NCI-H2107 (cell line): ENCODE data around the gene FHOD3.
A peak's percentile ranks its signal among the peaks of the same experiment; 100 is the strongest.
"Not testable (repeated sequence)": the region's sequence is repeated elsewhere in the genome, so short reads cannot be mapped to it uniquely, and the experiment has no call there.

Experiments used
- DNase-seq: peaks from one replicate; lab custom pipeline; 2025; lab: John Stamatoyannopoulos, UW

FHOD3 gene

DNA sequence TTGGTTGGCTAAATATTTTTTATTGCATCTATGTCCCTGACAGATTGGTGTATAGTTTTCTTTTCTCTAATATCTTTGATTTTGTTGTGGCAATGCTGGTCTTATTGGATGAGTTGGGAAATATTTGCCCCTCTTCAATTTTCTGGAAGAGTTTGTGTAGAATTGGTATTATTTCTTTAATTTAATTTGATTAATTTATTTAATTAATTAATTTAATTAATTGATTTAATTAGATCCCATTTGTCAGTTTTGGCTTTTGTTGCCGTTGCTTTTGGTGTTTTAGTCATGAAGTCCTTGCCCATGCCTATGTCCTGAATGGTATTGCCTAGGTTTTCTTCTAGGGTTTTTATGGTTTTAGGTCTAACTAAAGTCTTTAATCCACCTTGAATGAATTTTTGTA, 253.8 kb downstream of the FHOD3 start:
- DNase-seq = not testable (repeated sequence)

DNA sequence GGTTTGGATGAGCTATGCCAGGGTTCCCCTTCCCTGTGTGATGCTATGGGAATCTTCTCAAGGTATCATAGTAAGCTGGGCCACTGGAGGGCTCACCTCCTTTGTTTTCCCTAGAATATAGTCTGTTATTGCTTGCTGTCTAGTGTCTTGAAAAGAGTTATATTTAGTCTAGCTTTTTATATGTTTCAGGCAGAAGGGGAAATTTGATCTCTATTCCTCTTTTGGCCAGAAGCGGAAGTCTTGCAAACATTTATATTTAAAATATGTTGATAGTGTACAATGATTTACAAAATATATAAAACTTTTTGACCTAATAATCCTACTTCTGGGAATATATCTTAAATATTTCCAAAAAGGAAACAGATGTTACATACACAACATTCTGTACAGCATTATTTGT, 260.7 kb downstream of the FHOD3 start:
- DNase-seq = no peak

DNA sequence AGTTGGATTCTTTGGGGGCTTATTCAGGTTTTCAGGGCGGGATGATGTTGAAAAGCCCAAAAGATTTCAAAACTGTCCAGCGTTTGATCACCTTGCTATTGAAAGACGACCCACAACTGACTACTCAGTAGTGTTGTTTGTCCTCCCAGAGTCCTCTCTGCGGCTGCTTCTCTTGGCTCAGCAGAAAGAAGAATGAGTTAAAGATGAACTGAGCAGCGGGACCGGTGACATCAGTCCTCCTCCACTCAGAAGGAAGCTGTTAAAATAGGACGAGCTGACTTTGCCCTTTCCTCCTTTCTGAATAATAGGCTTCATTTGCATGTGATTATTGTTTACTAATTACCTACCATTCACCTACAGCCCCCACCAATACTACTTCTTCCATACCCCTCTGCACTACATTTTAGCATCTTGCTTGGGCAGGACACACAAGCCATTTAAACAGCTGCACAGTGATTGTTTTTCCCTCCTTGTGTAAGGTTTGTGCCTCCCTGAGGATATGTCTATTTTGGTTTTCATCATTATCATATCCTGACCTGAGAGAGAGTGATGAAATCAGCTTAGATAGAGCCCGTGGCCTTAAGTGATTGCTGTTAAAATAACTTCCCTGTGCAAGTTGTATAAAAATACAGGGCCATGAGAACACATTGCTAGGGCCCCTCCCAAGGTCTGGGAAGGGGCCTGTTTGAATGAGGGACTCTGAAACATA, 261.8 kb downstream of the FHOD3 start:
- DNase-seq = no peak

DNA sequence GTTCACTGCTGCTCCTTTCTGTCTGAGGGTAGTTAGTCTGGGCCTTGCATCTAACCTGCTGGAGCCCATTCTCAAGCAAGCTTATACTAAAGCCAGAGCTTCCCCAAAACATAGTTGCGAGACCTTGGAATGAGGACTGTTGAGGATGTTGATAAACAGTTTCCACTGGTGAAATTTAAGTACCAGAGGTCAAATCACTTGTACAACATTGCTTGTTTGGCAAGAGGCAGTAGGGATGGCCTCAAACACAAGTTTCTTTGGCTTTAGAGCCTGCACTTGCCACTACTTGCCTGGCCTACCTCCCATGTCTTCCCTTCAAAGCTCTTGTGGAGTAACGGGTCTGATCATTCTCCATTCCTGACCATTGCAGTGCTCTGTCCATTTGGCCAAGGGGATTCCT, 262.7 kb downstream of the FHOD3 start:
- DNase-seq = no peak

DNA sequence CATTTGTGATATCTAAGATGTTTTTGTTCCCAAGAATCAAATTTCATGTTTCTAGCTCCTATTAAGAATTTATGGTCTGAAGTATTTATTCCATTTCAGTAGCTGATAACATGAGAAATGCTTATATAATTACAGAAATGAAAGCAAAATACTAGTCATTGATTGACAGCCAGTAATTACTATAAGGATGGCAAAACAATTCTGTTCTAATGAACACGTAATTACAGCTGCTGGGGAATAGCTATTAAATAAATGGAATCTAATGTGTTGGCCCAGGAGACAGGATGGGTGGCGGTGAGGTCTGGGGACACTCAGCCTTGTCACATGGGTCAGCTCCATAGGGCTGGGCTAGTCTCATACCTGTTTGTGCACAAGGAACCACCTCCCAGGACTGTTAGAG, 263.5 kb downstream of the FHOD3 start:
- DNase-seq = no peak

DNA sequence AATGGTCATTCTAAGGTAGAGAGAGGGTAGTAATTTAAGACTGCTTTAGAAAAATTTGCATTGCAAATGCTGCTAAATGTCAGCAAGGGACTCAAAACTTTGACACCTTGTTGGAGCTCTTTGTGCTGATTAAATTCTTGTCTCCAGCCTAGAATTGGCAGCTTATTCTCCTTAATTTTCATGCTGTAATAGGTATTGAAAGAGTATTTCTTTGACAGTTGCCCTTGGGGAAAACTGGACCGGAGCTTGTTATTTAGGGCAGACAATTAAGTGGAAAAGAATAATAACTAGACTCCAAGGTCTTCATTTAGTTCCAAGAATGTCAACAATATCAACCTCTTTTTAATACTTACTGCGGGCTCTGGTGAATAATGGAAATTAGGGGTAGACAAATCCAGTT, 267.3 kb downstream of the FHOD3 start:
- no peak for DNase-seq

DNA sequence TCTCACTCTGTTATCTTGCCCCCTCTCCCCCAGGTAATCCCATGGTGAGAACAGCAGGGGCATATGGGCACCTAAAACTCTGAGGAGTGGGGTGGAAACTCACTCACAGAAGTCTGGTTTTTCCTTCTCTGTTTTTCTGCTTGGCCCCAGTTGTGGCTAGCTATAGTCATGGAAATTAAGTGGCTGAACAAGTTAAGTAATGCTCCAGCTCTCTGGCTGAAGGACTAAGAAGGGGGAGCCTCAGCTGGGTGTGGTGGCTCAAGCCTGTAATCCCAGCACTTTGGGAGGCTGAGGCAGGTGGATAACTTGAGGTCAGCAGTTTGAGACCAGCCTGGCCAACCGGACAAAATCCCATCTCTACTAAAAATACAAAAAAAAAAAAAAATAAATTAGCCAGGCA, 270.3 kb downstream of the FHOD3 start:
- DNase-seq = no peak

DNA sequence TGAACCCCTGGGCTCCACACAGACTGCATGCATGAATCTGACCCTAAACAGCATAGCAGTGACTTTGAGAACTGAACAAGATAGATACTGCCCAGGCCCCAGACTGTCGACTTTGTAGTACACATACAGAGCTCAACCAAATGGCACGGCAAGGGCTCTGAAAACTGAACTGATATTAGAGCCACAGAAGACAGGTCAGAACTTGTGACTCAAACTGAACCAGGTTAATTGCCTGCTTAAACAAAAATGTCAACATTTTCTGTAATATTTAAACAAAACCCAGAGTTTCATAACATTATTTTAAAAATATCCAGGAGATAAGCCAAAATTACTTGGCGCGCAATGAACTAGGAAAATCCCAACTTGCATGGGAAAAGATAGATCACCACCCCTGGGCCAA, 271.0 kb downstream of the FHOD3 start:
- no peak for DNase-seq

DNA sequence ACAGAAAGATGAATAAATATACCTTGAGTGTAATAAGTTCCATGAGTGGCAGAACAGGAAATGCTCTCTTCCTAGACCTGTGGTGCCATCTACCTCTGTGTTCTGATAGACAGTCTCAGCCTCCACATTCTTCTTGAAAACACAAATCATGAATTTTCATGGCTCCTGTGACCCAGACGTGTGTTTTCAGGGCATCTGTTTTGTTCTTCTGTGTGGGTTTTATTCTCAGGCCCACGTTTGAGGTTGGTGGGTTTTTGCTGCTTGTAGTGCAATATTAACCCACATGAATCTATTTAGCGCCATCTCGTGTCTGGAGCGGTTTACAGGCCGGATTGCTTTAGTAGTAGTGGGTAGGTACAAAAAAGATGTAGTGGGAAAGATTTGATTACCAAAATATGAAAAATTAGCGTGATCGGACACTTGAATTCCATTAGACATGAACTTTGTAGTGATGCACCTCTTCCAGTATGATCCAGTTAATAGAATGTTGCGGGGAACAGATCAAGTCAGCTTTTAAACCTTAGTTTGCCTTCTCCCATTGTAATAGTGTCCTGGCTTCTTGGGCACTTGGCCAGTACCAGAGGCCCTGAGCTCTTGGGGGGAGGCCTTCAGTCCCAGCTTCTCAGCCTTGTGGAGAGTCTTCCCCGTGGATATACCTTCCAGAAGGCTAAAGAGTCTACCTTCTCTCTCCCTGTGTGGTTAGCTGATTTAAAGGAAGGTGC, 274.8 kb downstream of the FHOD3 start:
- peak; percentile 20 for DNase-seq

DNA sequence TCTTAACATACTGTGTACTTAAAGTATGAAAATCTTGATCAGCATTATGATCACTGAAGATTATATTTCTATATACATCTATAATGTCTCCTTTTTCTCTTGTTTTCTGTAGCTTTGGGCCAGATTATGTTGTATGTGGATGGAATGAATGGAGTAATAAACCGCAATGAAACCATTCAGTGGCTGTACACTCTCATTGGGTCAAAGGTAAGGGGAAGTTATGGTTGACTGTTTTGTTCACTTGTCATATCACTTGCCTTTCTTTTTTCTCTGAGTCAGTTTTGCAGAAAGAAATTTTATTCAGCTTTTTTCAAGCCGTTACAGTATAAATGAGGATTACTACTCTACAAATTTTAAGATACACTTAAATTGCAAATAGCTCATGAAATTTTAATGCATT, 278.8 kb downstream of the FHOD3 start:
- no peak for DNase-seq

DNA sequence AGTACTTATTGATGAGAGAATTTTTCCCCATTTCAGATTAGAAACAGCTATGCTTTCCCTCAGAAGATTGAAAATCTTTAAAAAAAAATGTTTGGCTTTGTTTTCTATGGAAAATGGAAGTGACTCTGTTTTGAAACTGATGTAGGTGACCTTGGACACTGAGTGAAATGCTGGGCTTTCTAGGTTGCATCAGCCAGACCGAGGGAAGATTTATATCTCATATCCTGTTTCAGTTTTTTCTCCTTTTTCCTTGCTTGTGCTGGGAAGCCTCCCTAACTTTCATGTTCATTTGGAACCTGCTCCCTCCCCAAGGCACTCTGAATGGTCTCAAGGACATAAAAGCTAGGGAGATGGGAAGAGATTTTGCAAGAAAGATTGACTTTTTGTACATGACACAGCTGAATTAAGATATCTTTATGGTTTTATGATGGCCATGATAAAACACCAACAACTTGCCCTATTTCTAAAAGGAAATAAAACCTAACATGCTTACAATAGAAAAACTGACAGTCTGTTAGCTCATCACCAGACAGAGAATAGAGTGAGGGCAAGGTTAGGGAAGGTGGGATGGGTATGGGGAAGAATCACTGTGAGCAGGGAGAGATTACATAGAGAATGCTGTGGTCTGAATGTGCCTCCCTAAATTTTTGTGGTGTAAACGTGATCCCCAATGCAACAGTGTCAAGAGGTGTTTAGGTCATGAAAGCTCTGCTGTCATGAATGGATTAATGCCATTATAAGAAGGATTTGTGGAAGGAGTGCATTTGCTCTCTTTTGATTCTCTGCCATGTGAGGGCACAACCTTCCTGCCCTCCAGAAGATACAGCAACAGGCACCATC, 281.6 kb downstream of the FHOD3 start:
- no peak for DNase-seq

DNA sequence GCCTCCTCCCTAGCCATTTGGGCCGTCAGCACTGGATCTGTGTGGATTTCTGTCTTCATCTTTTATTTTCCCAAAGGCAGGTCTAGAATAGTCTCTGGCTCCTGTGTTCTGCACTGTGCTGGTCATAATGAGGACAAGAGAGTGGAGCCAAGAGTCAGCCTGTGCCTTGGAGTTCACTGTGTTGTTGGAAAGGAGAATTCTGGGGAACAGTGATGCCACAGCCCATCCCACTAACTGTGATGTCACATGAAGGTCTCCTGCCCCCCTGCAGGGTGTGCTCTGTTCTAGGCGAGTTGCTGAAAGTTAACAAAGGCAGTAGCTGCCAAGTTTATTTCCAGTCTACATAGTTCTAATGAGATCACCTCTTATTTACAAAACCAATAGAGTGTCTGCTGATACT, 282.8 kb downstream of the FHOD3 start:
- DNase-seq = no peak

DNA sequence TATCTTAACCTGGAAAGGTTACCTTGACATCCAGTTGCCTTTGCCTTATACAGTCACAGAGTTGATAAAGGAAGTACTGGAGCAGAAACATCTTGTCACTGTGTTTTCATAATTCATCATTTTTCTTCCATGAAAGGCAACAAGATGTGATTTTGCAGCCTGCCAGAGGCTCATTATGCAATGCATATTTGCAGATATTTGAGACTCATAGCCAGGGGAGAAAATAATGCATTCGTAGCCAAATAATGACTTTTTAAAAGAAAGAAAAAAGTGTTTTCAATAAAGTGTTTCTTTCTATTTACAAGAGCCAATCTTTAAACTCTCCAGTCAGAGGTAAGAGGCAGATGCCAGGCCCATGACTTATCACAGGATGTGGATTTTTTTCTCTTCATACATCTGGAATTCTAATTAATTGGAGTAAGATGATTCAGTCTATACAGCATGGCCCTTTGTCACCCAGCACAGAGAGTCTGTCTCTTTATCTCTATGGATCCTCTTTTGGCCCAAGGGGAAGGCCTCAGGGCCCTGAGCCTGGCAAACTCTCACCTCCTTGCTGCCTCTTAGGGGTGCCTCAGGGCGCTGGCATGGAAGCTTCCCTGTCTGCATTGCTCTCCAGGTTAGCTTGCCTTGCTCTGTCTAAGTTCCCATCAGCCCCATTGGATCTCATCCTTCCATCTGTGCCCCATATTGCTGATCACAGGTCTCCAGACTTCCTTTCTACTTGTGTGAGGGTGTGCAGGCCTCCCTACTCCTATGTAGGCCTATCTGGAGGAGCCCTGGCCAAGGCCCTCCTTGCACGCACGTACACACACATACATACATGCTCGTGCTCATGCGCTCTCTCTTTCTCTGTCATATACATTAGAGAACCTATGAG, 283.6 kb downstream of the FHOD3 start:
- DNase-seq = no peak

DNA sequence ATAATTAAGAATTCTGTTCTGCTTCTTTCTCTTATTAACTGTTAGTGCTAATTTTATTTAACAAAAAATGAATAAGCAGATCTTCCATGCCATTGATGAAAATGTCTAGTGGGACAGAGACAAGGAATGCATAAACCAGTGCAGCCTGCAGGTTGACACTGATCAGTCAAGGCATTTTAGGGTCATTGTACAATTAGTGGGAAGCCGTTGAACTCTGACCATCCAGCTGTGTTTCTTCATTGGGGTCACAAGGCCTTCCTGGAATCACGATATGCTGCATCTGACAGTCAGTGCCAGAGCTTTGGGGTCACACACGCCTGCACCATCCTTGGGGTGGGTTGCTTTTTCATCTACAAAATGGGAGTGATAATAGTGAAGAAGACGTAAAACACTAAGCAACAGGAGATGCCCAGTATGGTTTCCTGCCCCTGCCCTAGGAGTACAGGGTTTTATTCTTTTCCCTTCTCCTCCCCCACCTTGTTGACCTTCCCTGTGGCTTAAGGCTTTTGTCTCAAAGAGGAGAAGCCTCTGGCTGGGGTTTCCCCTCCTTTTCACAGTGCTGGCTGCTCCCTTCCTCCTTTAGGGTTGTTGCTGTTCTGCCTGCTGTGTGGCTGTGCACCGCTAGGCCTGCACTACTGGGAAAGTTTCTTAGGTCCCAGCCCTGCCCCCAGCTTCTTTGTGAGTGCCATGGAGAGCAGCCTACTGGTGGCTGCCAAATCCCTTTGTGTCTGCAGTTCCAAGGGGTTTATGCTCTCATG, 285.7 kb downstream of the FHOD3 start:
- DNase-seq = no peak

DNA sequence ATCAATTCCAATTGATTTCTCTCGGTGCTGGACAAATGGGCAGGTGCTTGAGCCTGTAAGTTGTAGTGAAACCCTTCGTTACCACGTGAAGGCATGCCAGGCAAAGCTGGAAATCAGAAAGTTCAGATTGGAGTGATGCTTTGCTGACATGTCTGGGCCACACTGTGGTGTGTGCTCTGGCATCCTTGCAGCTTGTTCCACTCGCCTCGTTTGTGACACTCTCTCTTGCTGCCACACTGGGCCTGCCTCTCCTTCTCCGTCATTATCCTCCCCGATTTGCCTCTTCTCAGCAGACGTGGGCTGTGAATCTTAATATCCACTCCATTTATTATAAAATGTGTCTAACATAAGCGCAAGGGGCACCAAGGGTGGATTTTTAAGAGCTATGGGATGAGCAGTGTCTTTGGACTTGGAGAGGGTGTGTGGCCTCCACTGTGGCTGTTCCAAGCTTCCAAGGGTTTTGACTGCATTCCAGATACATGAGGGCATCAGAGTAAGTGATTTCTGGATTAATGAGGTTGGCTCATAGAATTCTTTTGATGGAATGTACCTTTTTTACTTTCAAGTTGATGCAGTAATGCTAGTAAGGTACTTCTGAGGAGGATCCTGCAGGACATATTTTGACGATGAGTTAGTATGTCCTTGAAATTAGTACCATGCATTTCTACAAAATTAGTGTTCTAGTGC, 292.5 kb downstream of the FHOD3 start:
- no peak for DNase-seq

DNA sequence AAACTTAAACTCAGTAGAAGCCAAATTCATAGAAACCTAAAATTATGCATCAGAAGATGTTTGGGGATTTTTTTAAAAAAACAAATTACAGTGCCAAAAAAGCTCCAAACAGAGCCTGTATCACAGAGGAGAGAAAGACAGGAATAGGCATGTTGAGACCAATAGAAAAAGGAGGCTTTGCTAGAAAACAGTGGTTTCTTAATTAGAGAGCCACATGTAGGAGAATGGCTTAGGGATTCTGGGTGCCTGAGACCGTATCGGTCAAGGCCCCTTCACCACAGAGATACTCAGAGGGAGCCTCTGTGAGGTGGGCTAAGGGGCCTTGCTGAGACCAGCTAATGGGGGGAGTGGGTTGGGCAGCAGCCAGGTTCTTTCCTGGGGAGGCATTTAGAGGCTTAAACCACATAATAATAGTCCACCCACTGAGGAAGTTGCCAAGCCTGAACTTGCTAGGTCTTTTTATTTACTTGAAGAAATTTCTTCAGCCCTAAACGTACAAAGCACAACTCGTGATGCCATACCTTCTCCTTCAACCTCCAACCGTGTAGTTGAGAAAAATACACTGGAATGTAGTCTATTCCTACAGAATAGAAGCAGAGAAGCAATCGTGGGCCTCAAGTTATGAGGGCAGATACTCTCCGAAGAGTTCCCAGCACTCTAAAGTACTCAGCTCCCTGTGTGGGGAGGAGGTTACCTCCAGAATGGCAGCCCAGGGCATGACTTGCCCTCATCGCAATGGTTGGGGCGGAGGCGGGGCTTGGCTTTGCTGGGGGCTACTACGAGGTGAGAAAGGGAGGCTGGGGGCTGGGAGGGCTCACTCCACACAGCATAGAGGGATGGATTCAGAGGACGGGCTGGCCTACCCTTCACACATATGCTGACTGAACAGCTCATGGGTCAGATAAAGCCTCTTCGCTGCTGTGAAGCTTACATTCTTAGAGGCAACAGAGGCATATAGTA, 293.4 kb downstream of the FHOD3 start:
- no peak for DNase-seq

DNA sequence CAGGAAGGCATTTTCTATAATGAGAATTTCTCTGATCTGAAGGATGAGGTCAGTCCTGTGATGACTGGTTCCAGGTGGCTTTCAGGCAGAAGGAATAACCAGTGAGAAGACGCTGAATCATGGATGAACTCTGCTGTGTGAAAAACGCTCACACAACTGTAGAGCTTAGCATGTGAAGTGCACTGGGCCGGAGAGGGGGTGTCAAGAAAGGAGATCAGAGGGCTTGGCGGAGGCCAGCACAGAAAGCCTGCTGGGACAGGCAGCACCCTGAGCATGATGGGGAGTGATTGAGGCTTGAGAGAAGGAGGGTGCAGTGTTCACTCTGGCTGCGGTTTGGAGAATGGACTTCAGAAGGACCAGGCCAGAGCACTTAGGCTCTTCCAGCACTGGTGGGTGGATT, 294.8 kb downstream of the FHOD3 start:
- DNase-seq = no peak

DNA sequence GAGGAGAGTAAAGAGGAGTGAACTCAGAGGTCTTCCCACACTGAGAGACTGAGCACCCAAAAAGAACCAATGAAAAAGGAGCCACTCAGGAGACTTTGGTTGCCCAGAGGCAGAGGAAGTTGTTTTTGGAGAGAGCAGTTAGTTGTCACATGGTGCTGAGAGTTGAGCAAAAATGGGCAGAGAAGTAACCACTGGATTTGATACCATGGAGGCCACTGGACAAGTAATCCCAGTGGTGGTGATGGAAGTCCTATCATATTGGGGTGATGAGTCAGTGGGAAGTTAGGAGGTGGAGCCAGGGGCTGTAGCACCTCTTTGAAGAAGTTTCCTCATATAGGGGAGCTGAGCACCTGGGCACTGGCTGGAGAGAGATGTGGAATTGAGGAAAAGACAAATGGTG, 295.5 kb downstream of the FHOD3 start:
- no peak for DNase-seq

DNA sequence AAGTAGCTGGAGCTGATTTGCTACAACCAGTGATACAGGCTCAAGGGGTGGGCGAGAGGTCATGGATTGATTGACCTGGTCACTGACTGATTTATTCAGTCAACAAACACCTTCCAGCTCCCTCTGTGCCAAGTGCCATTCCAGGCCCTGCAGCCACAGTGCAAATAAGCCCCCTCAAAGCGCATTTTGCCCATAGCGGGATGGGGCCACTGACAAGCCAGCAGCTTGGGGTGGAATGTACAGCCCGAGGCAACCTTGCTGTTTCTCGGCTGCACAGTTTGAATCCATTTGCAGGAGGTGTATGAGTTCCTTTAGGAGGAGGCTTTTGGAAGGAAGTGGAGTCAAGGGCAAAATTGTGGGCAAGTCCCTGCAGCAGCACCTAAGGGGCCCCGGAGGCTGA, 296.1 kb downstream of the FHOD3 start:
- no peak for DNase-seq
